Measurements from ENCODE around the gene CBARP. TPM values are rescaled to one million over a fixed set of nuclear protein-coding genes. Genes with fewer than 3 reads are reported as not detected.

CBARP gene
- total RNA-seq, 1 donor from 2014 or later, result 3.9 TPM

- Histone ChIP-seq H3K36me3 (peaks cover 0 to 55% of the 10 kb centered on the region in 2 donors), H3K9me3 (no peaks in the 10 kb centered on the region), H3K4me3 (peak overlapping the region in 1 of 2 donors; percentile 94), H3K27ac (peak overlapping the region; percentile 98), H3K27me3 (no peaks in the 10 kb centered on the region), H3K4me1 (peaks cover 77% of the 10 kb centered on the region)
- intact Hi-C loops (cut with DNase I), result loop anchor here (10.0 kb wide), 2 partner anchors 112 to 172 kb away; partner anchors contain the start of gene NDUFS7
- TF ChIP-seq CTCF (IDR thresholded peaks at IDR 0.05) (no peak), POLR2A (IDR thresholded peaks at IDR 0.05) (no peak), POLR2AphosphoS5 (IDR thresholded peaks at IDR 0.05; ENCODE audit: insufficient read depth in 1 of 2, low read depth in 1 of 2) (no peak)
- no peak for DNase-seq (ENCODE audit: extremely low spot score in 2 of 2)
Measured at GRCh38 chr19:1272423-1273262, 34.8 kb upstream of the CBARP start.

- no peaks in the 10 kb centered on the region for H3K27me3 ChIP-seq
- H3K36me3 ChIP-seq, result peaks cover 0 to 48% of the 10 kb centered on the region in 2 donors
- H3K27ac ChIP-seq, result peak overlapping the region; percentile 99
- no peak for DNase-seq (ENCODE audit: extremely low spot score in 2 of 2)
- no peak for TF ChIP-seq POLR2AphosphoS5 (IDR thresholded peaks at IDR 0.05; ENCODE audit: insufficient read depth in 1 of 2, low read depth in 1 of 2)
- TF ChIP-seq POLR2A (IDR thresholded peaks at IDR 0.05), result no peak
- TF ChIP-seq CTCF (IDR thresholded peaks at IDR 0.05), result no peak
- H3K4me1 ChIP-seq, result peaks cover 83% of the 10 kb centered on the region
- no peaks in the 10 kb centered on the region for H3K9me3 ChIP-seq
- intact Hi-C loops (cut with DNase I), result loop anchor here (10.0 kb wide), 2 partner anchors 113 to 173 kb away; partner anchors contain the start of gene NDUFS7
- H3K4me3 ChIP-seq, result peak overlapping the region; percentile 63 to 94
Measured at GRCh38 chr19:1271528-1272422, 34.0 kb upstream of the CBARP start.

- Histone ChIP-seq H3K4me1 (peaks cover 83% of the 10 kb centered on the region), H3K4me3 (peak overlapping the region; percentile 63 to 94), H3K36me3 (peaks cover 0 to 48% of the 10 kb centered on the region in 2 donors), H3K27ac (peak overlapping the region; percentile 99), H3K9me3 (no peaks in the 10 kb centered on the region), H3K27me3 (no peaks in the 10 kb centered on the region)
- TF ChIP-seq POLR2AphosphoS5 (IDR thresholded peaks at IDR 0.05; ENCODE audit: insufficient read depth in 1 of 2, low read depth in 1 of 2) (no peak), POLR2A (IDR thresholded peaks at IDR 0.05) (no peak), CTCF (IDR thresholded peaks at IDR 0.05) (no peak)
- intact Hi-C loops (cut with DNase I), result loop anchor here (10.0 kb wide), 2 partner anchors 114 to 174 kb away; partner anchors contain the start of gene NDUFS7
- DNase-seq (ENCODE audit: extremely low spot score in 2 of 2), result no peak
Measured at GRCh38 chr19:1270854-1271527, 33.2 kb upstream of the CBARP start.

GRCh38 chr19:1270213-1270853 lies 32.5 kb upstream of the CBARP start:
- H3K27me3 ChIP-seq, result no peaks in the 10 kb centered on the region
- TF ChIP-seq CTCF (IDR thresholded peaks at IDR 0.05) (no peak), POLR2AphosphoS5 (IDR thresholded peaks at IDR 0.05; ENCODE audit: insufficient read depth in 1 of 2, low read depth in 1 of 2) (no peak), POLR2A (IDR thresholded peaks at IDR 0.05) (no peak)
- no peak for DNase-seq (ENCODE audit: extremely low spot score in 2 of 2)
- intact Hi-C loops (cut with DNase I), result loop anchor here (10.0 kb wide), 2 partner anchors 114 to 174 kb away; partner anchors contain the start of gene NDUFS7
- peak overlapping the region; percentile 99 for H3K27ac ChIP-seq
- peak overlapping the region; percentile 63 to 94 for H3K4me3 ChIP-seq
- peaks cover 88% of the 10 kb centered on the region for H3K4me1 ChIP-seq
- H3K36me3 ChIP-seq, result peaks cover 0 to 48% of the 10 kb centered on the region in 2 donors
- no peaks in the 10 kb centered on the region for H3K9me3 ChIP-seq
